ENCODE results near the gene ZNF175. TPM values are rescaled to one million over a fixed set of nuclear protein-coding genes. Genes with fewer than 3 reads are reported as not detected.

The ZNF175 gene
- total and polyA plus RNA-seq, 9 of the 15 experiments (the other 6 are each of a cell fraction or from before 2014, with no cell fraction given) = 3.7 to 37.9 (median 14.0) TPM

DNA sequence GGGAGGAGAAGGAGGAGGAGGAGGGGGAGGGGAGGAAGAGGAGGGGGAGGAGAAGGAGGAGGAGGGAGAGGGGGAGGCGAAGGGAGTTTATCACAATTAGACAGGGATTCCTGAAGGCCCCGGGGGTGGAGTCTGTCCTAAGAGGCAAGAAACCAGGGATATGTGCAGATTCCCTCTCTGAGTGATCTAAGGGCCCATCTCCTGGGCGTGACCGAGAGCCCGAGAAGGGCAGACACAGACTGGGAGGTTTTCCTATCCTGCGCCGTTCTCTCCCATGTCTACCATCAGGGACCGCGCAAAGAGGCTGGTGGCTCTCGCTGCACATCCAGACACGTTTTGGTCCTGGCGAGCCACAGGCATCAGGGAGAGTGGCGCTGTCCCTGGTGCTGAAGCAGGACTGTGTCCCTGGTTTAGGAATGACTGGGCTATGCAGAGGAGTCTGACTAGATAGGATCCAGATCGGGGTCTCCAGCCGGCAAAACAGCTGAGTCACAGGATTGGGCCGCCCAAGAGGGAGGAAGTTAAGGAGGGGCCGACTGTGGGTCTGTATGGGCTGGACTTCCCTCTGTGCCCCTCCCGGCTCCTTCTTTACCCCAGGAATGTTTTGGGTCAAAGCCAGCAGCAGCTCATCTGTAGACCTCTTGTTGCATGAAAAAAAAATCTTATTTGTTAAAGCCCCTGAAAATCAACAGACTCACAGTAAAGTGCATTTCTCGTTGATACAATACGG, 17.9 kb upstream of the ZNF175 start (continued):
- TF ChIP-seq RCOR1 (IDR thresholded peaks at IDR 0.05; ENCODE audit: borderline replicate concordance in 1 of 2, low read depth in 2 of 2, low read length in 2 of 2) (peak in 1 of 2 experiments; percentile 95; a peak in 3 of 4 replicates), ZFP30 (CRISPR knock-in tag; IDR thresholded peaks at IDR 0.05; ENCODE audit: borderline replicate concordance) (no peak), PTBP1 (IDR thresholded peaks at IDR 0.05; ENCODE audit: low read depth, low read length) (no peak), SRSF1 (IDR thresholded peaks at IDR 0.05; ENCODE audit: low read depth, low read length) (no peak), SP1 (CRISPR knock-in tag; IDR thresholded peaks at IDR 0.05) (peak; percentile 80; the same call in 1 of the 2 replicates), KAT8 (IDR thresholded peaks at IDR 0.05; ENCODE audit: low read depth) (no peak), NRF1 (conservative IDR thresholded peaks at IDR 0.05 in 1 of 2, IDR thresholded peaks at IDR 0.05 in 1 of 2) (peak; percentile 58 to 68), ZNF507 (tag; conservative IDR thresholded peaks at IDR 0.05) (no peak), RBM34 (IDR thresholded peaks at IDR 0.05; ENCODE audit: borderline replicate concordance, insufficient read depth, low read length) (no peak), MAFF (IDR thresholded peaks at IDR 0.05; ENCODE audit: low read length) (peak; percentile 78), MTA2 (IDR thresholded peaks at IDR 0.05; ENCODE audit: low read depth) (no peak), MEF2A (IDR thresholded peaks at IDR 0.05; ENCODE audit: control insufficient read depth, low read depth, low read length) (no peak), PURB (CRISPR knock-in tag; IDR thresholded peaks at IDR 0.05; ENCODE audit: low read depth) (no peak), MAFK (IDR thresholded peaks at IDR 0.05; ENCODE audit: low read length) (peak; percentile 77), NFE2 (IDR thresholded peaks at IDR 0.05; ENCODE audit: low read depth) (peak; percentile 86), ASH1L (IDR thresholded peaks at IDR 0.05; ENCODE audit: borderline replicate concordance, low read depth, partially characterized antibody) (no peak), RBM17 (IDR thresholded peaks at IDR 0.05; ENCODE audit: borderline replicate concordance, low read depth, low read length) (no peak), HCFC1 (IDR thresholded peaks at IDR 0.05; ENCODE audit: low read depth, low read length) (peak; percentile 29; the same call in 1 of the 2 replicates)
- TF ChIP-seq, protein P1, sequence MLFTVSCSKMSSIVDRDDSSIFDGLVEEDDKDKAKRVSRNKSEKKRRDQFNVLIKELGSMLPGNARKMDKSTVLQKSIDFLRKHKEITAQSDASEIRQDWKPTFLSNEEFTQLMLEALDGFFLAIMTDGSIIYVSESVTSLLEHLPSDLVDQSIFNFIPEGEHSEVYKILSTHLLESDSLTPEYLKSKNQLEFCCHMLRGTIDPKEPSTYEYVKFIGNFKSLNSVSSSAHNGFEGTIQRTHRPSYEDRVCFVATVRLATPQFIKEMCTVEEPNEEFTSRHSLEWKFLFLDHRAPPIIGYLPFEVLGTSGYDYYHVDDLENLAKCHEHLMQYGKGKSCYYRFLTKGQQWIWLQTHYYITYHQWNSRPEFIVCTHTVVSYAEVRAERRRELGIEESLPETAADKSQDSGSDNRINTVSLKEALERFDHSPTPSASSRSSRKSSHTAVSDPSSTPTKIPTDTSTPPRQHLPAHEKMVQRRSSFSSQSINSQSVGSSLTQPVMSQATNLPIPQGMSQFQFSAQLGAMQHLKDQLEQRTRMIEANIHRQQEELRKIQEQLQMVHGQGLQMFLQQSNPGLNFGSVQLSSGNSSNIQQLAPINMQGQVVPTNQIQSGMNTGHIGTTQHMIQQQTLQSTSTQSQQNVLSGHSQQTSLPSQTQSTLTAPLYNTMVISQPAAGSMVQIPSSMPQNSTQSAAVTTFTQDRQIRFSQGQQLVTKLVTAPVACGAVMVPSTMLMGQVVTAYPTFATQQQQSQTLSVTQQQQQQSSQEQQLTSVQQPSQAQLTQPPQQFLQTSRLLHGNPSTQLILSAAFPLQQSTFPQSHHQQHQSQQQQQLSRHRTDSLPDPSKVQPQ (CRISPR knock-in tag; IDR thresholded peaks at IDR 0.05; ENCODE audit: borderline replicate concordance) = 0 out of 2 replicates have a peak, but pooled peaks have one; percentile 7
- TF ChIP-seq, protein P2, sequence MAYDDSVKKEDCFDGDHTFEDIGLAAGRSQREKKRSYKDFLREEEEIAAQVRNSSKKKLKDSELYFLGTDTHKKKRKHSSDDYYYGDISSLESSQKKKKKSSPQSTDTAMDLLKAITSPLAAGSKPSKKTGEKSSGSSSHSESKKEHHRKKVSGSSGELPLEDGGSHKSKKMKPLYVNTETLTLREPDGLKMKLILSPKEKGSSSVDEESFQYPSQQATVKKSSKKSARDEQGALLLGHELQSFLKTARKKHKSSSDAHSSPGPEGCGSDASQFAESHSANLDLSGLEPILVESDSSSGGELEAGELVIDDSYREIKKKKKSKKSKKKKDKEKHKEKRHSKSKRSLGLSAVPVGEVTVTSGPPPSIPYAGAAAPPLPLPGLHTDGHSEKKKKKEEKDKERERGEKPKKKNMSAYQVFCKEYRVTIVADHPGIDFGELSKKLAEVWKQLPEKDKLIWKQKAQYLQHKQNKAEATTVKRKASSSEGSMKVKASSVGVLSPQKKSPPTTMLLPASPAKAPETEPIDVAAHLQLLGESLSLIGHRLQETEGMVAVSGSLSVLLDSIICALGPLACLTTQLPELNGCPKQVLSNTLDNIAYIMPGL (CRISPR knock-in tag; IDR thresholded peaks at IDR 0.05) = peak; percentile 78
- TF ChIP-seq, protein P3, sequence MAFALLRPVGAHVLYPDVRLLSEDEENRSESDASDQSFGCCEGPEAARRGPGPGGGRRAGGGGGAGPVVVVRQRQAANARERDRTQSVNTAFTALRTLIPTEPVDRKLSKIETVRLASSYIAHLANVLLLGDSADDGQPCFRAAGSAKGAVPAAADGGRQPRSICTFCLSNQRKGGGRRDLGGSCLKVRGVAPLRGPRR (CRISPR knock-in tag; IDR thresholded peaks at IDR 0.05) = no peak
- TF ChIP-seq, protein P4, sequence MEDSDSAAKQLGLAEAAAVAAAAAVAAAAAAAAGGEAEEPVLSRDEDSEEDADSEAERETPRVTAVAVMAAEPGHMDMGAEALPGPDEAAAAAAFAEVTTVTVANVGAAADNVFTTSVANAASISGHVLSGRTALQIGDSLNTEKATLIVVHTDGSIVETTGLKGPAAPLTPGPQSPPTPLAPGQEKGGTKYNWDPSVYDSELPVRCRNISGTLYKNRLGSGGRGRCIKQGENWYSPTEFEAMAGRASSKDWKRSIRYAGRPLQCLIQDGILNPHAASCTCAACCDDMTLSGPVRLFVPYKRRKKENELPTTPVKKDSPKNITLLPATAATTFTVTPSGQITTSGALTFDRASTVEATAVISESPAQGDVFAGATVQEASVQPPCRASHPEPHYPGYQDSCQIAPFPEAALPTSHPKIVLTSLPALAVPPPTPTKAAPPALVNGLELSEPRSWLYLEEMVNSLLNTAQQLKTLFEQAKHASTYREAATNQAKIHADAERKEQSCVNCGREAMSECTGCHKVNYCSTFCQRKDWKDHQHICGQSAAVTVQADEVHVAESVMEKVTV (CRISPR knock-in tag; IDR thresholded peaks at IDR 0.05) = no peak

Measured in K562 (cell line).